Stimulated activated CD8-positive, alpha-beta memory T cell treated with anti-CD3 and anti-CD28 coated beads, Interleukin-4, amount 100 ng/mL, for 4 hours (primary cell): ENCODE measurements around the gene MRI1.
"Not testable (repeated sequence)": the region's sequence is repeated elsewhere in the genome, so short reads cannot be mapped to it uniquely, and the experiment has no call there.

Source experiments
- DNase-seq, 2 donors: peaks; one replicate each; pipeline ENCODE4 v3.0.0-alpha.2; 2020; ENCODE audit warnings: low read depth in 2 of 2, low spot score in 1 of 2

The MRI1 gene

DNA sequence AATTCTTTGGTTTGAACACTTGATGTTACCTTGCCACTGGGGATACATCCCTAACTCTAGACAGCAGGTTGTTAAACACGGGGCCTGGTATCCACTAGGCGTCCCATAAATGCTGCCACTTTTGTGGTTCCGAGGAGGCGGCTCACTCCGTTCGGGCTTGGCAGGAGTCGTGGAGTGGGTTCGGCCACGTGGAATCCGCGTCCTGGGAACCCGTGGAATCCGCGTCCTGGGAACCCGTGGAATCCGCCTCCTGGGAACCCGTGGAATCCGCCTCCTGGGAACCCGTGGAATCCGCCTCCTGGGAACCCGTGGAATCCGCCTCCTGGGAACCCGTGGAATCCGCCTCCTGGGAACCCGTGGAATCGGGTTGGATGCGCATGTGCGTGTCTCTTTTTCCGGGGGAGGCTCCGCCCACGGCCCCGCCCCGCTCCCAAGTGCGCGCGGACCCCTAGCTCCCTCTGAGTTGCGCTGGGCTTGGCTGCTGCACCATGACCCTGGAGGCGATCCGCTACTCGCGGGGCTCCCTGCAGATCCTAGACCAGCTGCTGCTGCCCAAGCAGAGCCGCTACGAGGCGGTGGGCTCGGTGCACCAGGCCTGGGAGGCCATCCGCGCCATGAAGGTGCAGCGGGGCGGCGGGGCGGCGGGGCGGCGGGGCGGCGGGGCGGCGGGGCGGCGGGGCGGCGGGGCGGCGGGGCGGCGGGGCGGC, at the start of gene MRI1:
TSS of gene MRI1 (plus strand) at position 422 of the 707 bp plus-strand sequence. CDS start at position 489, 67 bp downstream.
- DNase-seq = peak in 1 of 2 donors; percentile 53

DNA sequence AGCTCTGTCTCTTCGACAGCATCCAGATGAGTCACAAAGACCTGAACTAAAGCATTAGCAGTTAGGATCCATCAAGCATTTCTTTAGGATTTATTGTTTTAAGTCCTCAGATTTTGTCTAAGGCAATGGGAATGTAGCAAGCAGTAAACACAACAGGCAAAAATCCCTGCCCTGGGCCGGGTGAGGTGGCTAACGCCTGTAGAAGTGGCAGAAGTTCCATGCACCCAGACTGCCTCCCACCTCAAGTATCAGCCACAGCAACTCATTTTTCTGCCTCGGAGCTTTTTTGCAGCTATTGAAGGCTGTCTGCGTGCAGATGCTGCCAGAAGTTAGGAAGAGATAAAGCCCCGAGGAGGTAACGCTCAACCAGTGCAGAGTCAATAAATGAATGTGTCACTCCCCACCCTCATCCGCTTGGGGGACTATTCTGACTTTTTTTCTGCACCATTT, 47.1 kb upstream of the MRI1 start:
- no peak for DNase-seq

DNA sequence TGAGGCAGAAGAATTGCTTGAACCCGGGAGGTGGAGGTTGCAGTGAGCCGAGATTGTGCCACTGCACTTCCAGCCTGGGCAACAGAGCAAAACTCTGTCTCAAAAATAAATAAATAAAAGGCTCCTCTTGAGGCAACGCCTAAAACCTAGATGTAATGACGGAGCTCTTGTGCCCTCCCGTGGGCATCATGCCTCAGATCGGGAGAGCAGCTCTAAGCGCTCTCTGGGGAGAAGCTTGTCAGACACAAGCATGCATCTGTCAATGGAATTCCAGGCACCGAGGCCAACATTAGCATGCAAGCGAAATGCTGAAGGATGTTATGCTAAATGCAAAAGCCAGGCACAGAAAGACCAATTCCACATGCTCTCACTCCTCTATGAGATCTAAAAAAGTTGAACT, 45.6 kb upstream of the MRI1 start:
- no peak for DNase-seq

DNA sequence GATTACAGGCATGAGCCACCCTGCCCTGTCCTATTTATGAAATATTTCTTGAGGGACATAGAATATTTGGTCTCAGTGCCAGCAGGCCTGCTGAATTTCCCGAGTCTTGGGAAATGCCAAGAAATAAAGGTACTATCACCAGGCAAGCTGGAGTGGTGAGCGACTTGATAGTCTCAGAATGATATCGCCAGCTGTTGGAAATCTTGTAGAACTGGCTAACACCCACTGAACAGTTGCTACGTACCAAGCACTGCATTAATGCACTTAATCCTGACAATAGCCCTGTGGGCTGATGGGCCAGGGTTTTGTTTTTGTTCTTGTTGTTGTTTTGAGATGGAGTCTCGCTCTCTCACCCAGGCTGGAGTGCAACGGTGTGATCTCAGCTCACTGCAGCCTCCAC, 42.2 kb upstream of the MRI1 start:
- DNase-seq = no peak

DNA sequence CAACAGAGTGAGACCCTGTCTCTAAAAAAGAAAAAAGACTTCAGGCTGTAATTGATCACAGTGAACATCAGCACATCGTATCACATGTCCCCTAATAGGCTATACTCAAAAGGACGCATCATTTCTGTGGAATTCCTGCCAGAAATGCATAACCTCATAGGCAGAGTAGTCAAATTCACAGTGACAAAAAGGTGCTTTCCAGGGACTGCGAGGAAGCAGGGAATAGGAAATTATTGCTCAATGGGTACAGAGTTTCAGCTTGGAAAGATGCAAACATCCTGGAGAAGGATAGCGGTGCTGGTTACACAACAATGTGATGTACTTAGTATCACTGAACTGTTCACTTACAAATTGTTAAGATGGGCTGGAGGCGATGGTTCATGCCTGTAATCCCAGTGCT, 41.1 kb upstream of the MRI1 start:
- DNase-seq = no peak

DNA sequence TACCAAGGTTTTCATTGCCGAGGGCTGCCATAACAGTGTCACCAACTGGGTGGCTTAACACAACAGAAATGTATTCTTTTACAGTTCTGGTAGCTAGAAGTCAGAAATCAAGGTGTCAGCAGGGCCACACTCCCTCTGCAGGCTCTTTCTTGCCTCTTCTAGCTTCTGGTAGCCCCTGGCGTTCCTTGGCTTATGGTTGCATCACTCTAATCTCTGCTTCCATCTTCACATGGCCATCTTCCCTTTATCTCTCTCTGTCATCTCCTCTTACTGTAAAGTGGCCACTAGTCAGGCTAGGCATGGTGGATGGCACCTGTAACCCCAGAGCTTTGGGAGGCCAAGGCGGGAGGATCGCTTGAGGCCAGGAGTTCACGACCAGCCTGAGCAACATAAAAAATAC, 38.0 kb upstream of the MRI1 start:
- DNase-seq = no peak

DNA sequence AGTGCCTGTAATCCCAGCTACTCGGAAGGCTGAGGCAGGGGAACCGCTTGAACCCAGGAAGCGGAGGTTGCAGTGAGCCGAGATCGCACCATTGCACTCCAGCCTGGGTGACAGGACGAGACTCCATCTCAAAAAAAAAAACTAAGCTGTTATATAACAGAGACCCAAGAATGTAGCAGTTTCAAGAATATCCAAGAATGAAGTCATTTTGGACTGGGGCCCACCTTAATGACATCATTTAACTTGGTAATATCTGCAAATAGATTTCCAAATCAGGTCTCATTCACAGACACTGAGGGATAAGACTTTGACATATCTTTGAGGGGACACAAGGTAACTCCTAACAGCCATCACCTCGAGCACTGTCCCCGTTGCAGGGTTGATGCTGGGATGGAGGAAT, 36.5 kb upstream of the MRI1 start:
- DNase-seq = no peak

DNA sequence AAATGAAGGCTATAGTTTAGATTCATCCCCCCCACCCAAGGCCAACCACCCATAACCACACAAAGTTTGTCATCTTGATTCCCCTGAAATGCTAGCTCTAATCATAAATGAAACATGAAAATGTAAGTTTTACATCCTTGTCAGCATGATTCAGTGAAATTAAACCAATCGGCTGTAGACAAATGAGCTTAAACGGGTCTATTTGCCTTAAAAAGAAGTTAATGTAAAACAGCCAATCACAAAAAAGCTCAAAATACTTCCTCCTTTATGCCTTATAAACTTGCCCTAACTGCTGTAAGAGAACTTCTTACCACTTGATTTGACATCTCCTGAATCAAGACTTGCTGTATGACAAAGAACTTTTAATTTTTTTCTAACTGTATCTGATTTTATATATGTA, 34.5 kb upstream of the MRI1 start:
- no peak for DNase-seq

DNA sequence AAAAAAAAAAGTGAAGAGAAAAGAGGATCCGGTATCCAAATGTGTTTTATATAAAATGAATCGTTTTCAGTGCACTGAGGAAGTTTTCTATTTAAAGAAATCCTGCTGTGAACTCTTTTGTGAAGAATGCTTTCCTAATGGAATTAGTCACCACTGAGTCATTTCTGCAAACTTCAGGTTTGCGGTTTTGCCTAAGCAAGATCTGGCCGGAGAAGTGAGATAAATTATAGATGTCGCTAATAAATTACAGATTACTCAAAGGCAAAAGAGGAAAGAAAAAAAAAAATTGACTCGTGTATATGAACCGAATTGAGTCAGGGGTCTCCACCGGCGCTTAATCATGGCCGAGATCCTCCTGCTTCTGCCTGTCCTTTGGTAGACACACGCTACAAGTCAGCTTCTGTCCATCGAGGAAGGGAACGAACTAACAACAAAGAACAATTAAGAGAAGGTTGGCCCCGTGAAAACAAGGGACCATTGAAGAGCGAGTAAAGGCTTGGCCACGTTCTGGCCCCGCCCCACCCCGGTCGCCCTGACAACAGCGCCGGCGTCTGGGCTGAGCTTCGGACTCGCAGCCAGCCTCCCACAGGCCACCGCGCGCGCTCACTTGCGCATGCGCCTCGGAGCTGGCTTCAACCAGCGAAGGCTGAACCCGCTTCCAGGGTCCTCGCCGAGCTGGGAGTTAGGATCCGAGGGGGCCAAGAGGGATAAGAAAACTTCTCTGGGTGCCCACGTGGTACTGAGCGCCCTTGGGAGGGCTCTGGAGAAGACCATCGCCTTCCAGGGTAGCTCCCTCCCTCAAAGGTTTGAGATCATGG, 33.0 kb upstream of the MRI1 start:
- peak; percentile 83 to 91 for DNase-seq

DNA sequence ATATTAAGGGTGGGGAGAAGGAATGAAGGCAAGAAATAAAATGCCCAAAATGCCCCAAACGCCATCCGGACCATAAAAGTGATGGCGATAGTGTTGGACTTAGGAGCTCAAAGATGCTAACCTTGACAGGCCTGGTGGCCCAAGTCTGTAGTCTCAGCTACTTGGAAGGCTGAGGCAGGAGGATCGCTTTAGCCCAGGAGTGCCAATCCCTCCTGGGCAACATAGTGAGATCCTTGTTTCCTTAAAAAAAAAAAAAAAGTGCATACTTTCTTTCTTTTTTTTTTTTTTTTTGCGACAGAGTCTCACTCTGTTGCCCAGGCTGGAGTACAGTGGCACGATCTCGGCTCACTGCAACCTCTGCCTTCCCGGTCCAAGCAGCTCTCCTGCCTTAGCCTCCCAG, 32.0 kb upstream of the MRI1 start:
- no peak for DNase-seq

DNA sequence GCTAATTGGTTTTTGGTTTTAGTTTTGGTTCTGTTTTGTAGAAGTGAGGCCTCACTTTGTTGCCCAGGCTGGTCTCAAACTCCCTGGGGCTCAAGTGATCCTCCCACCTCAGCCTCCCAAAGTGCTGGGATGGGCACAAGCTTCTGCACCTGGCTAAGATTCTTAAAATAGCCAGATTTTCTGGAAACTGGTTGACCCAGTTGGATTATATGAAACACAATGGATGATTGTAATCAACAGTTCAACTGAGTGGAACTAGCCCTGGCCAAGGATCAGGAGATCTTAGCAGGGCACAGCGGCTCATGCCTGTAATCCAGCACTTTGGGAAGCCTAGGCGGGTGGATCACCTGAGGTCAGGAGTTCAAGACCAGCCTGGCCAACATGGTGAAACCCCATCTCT, 29.6 kb upstream of the MRI1 start:
- no peak for DNase-seq

DNA sequence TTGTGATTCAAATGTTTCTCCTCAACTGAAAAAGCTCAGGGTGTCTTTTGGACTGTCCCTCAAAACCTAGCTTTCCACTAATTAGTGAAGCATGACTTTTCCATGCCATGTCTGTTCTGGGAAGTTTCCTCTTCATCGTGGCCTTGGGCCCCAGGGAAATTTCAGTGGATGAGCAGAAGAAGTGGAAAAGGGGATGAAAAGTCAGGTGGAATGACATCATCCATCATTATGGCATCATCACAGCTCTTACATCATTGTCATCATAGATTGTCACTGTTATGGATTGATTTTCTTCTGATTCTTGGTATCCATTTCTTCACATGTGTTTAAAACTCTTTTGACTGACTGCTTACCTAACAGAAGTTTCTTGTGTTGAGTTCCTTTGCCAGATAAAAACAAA, 26.2 kb upstream of the MRI1 start:
- no peak for DNase-seq

DNA sequence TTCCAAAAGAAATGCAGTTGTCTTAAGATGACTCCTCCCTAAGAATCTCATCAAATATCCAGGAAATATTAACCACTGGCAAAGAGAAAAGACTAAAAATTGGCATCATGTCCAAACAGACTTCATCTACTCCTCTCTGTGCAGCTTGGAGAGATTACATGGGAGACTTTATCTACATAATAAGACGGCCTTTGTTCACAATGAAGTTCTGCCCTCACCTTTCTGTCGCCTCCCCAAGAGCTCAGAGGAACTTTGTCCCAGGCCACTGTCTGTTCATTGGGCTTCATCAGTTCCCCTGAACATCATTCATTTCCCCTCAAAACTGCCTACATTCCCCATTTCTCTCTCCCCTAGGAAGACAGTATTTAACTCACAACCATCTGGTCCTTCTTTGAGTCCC, 22.4 kb upstream of the MRI1 start:
- DNase-seq = no peak

DNA sequence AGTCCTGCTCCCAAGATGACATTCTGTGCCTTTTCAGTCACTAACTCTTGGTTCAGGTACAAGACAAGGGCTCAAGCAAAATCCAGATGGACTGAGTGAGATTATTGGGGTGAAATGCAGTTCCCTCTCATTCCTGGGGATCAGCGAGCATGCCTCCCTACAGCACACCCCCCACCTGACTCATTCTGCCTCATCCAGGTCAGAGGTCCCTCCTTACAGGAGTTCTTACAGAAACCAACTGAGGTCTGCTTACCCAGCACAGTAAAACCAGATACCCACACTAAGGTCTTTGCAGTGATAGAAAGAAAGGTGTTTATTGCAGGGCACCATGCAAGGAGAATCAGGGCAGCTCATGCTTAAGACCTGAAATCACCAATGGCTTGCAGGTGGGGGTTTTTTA, 21.6 kb upstream of the MRI1 start:
- DNase-seq = no peak

DNA sequence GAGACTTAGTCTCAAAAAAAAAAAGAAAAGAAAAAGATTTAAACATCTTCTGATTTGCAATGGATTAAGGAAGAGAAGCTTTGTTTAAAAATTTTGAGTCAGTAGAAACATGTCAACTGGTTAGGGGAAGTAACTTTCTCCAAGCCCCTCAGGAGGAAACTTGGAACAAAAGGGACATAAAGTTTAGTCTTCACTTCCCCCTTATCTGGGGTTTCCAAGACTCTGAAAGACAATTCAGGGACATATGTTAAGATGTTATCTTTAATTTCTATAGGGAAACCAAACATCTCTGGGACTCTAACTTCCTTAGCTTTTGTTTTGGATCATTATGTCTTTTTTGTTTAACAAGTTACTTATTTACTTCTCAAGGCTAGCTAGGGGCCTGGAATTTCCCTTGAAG, 20.1 kb upstream of the MRI1 start:
- no peak for DNase-seq

DNA sequence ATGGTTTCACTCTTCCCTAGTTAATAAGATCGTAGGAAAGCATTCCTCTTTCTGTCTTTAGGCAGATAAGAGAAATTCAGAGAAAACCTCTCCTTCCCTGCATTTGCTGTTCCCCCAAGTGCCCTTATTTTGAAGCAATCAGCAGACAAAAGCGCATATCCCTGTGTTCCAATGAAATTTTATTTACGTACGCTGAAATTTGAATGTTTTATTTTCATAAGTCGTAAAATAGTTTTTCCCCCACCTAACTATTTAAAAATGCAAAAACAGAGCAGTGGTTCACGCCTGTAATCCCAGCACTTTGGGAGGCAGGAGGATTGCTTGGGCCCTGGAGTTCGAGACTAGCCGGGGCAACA, 17.2 kb upstream of the MRI1 start:
- DNase-seq = no peak

DNA sequence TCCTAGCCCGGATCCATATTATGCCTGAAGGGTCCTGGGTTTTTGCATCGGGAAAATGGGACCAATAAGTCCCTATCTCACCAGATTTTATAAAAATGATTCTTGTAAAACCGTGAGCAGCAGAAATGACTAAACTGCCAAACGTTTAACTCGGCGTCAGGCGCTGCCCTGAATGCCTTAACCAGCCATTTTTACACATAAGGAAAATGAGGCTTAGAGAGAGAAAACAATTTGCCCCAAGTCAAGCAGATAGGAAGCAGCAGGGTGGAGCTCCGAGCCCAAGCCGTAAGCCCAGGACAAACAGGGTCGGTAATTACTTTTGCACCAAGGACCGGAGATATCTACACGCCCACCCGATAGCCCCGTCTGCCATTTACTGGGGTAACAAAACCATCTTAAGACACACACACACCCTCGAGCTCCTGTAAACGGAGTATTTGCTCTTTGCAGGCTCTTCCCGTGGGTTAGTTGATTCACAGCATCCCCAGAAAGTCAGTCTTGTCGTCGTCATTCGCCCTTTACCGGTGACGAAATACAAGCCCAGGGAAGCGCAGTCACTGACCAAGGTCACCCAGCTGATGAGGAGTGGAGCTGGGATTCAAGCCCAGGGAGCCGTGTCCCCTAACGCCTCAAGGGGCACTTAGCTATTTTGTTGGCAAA, 16.0 kb upstream of the MRI1 start:
- DNase-seq = no peak

DNA sequence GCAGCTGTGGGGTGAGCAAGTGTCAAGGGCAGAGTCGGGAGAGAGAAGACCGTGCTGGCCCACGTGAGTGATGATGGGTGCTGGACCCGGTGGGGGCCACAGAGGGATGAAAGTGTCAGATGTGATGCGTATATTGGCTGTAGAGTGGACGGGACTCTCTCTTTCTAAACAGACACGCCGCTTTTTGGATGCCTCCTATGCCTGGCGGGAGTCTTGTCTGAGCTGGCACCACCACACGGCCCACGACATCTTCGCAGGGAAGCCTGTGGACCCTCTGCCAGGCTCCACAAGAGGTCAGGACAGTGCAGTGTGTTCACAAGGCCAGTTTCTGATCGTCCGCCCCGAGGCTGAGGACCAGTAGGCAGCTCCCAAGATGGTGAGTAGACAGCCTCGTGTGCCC, 12.9 kb upstream of the MRI1 start:
- DNase-seq = no peak

DNA sequence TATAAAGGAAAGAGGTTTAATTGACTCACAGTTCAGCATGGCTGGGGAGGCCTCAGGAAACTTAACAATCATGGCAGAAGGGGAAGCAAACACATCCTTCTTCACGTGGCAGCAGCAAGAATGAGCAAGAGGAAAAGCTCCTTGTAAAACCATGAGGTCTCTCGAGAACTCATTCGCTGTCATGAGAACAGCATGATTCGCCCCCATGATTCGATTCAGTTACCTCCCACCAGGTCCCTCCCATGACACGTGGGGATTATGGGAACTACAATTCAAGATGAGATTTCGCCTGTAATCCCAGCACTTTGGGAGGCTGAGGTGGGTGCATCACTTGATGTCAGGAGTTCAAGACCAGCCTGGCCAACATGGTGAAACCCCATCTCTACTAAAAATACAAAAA, 10.7 kb upstream of the MRI1 start:
- not testable (repeated sequence) for DNase-seq

DNA sequence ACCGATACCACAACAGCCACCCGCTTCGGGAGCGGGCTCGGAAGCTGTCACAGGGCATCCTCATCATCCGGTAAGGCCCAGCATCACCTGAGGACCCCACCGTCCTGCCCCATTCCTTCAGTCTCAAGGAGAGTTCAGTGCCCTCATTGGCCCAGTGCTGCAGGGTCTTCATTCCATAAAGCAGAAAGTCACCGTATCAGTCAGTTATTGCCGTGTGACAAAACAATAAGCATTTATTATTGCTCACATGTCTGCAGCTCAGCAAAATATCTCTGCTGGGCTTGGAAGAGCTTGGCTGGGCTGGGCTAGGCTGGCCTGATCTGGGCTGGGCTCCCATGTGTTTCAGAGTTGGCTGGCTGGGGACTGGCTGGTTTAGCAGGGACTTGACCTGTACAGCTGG, 8.1 kb upstream of the MRI1 start:
- DNase-seq = no peak

DNA sequence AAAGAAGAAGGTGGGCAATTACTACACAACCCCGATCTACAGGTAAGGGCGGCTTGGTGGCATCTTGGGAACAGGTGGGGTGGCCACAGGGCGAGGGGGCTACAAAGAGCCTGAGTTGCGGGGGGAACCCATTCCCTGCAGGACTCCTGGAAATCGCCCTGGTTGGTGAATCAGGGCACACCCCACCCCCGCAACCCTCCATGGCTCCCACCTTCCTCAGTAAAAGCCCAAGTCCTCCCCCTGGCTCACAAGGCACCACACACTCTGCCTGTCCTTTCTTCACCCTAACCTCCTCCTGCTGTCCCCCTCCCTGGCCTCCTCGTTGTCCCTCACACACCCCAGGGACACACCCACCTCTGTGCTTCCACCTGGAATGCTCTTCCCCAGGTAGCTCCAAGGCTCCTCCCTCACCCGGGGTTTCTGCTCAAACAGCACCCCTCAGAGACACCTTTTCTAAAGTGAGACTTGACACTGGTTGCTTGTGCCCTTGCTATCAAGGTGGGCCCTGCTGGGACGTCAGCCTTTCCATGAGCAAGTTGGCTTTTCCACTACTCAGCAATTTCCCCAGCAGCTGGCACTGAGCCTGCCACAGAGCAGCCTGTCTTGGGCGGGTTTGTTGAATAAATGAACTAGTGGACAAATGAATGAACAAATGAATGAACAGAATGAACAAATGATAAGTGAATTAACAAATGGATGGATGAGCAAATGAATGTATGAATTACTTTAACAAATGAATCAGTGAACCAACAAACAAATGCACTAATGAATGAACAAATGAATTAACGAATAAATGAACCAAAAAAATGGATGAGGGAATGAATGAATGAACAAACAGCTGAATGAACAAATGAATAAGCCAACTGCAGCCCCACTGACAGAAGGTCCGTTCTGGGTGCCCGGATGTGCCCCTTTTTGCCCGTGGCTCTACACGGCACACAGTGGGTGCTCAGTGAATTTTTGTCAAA, 6.2 kb upstream of the MRI1 start:
- DNase-seq = no peak
